Epithelial cell of umbilical artery (primary cell): ENCODE results near the gene HSPA6. TPM values are rescaled to one million over a fixed set of nuclear protein-coding genes. Genes with fewer than 3 reads are reported as not detected.

Source experiments
- total RNA-seq: library from RNA; depleted of rRNA; stranded (reverse); fragments of >200 nt; gene quantifications from 2 replicates; pipeline ENCODE4 v1.2.3, GENCODE V29; 2014

HSPA6 gene
- 0.30 and 0.32 TPM in 2 replicates for total RNA-seq

GRCh38 chr1:161523817-161524741 is at the start of gene HSPA6:
TSS of gene HSPA6 (plus strand) at chr1:161524540. CDS start at chr1:161524659, 119 bp downstream.

DNA sequence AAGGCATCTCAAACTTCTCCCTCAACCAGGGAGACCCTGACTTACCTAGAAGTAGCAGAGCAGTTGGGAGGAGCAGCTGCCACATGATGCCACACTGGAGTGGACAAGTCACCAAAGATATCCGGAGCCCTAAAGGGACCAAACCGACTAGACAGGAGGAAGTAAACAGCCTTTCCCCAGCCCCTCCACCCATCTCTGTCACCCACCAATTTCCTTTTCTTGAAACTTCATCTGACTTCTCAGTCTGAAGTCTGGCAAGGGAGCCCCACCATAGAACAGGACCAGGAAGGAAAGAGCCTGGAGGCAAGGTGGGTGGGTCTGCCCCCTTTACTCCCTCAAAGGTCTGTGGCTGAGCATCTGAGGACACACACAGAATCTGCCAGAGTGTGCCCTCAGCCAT is 25.3 kb downstream of the HSPA6 start, which contains the start of gene FCGR3A:
FCGR3A (minus strand) TSS at position 167 of the 400 bp plus-strand sequence; CDS start at position 85, 82 bp downstream.

Other genes with a start within 250 kb of the HSPA6 start
- gene MPZ, start 214.6 kb upstream of the HSPA6 start, total RNA-seq, result 0.15 and 0.32 TPM in 2 replicates
- gene SDHC, start 210.2 kb upstream of the HSPA6 start, total RNA-seq, result 22.1 and 46.2 TPM in 2 replicates
- gene CFAP126, start 156.7 kb upstream of the HSPA6 start, total RNA-seq, result not detected in 2 replicates
- not detected in 2 replicates for gene FCGR2A, start 19.1 kb upstream of the HSPA6 start, total RNA-seq
- gene FCGR3A, start 25.3 kb downstream of the HSPA6 start, total RNA-seq, result not detected in 2 replicates
- not detected in 2 replicates for gene FCGR3B, start 106.6 kb downstream of the HSPA6 start, total RNA-seq
- gene FCGR2B, start 138.6 kb downstream of the HSPA6 start, total RNA-seq, result under 0.01 TPM in 1 of 2 replicates, not detected in the other
- not detected in 2 replicates for gene FCRLA, start 182.7 kb downstream of the HSPA6 start, total RNA-seq
- gene FCRLB, start 197.0 kb downstream of the HSPA6 start, total RNA-seq, result 1.4 and 1.9 TPM in 2 replicates
- gene DUSP12, start 225.2 kb downstream of the HSPA6 start, total RNA-seq, result 34.8 and 36.2 TPM in 2 replicates
- 41.3 and 41.5 TPM in 2 replicates for gene ATF6, start 241.8 kb downstream of the HSPA6 start, total RNA-seq